Colon (tissue), 2 donors: ENCODE measurements around the gene COA3.

Experiments used
- FAIRE-seq: peaks from 2 replicates; lab custom pipeline; 2012; peaks lifted over from hg19 to GRCh38; lab: Jason Lieb, UNC
- donor health status: control.
- donor health status: control.

COA3 gene

DNA sequence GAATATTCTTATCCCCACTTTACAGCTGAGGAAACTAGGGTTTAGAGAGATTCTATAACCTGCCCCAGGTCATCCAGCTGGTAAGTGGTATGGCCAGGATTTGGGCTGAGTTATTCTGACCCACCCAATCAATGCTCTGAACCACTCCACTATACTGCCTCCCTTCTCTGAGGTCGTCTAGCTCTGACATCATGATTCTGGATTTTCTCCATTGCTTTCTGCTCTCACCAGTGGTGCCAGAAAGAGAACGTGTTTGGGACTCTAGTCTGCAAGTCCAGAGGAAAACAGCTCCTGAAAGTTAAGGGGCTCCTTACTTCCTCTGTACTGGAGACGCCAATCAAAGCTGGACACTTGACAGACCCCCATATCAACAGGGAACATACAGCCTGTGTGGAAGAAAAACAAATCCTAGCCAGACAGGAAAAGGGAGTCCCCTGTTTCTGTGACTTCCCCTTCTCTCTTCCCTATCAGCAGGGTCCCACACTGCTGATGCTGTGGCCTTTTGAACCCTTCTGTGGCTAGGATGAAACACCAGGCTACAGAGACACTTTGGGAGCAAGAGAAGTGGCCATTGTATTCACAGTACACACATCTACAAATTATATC, 47.7 kb downstream of the COA3 start:
- FAIRE-seq: no peak

GRCh38 chr17:42748908-42749798, 49.4 kb downstream of the COA3 start:
- no peak for FAIRE-seq

- FAIRE-seq: no peak
Measured at GRCh38 chr17:42748202-42748907, 50.1 kb downstream of the COA3 start.
